HEK293T (cell line): ENCODE results near the gene MAPK9.

ENCODE experiments used
- BHLHE40 ChIP-seq: fragments of 450-650 bp; IDR thresholded peaks from 2 replicates; pipeline ENCODE4 v1.6.1; 2016; ENCODE audit warnings: mild to moderate bottlenecking, moderate library complexity, borderline replicate concordance
- CTBP1 ChIP-seq: fragments of 450-650 bp; IDR thresholded peaks from 2 replicates; pipeline ENCODE4 v1.6.1; 2016; ENCODE audit warnings: borderline replicate concordance
- ELF4 ChIP-seq: fragments of 450-650 bp; IDR thresholded peaks from 2 replicates; pipeline ENCODE4 v1.6.1; 2017; ENCODE audit warnings: antibody characterized with exemption
- FOXA1 ChIP-seq: fragments of 450-650 bp; IDR thresholded peaks from 2 replicates; pipeline ENCODE4 v1.6.1; 2016; ENCODE audit warnings: mild to moderate bottlenecking
- FOXK2 ChIP-seq: fragments of 450-650 bp; IDR thresholded peaks from 2 replicates; pipeline ENCODE4 v1.6.1; 2016; ENCODE audit warnings: mild to moderate bottlenecking
- FOXM1 ChIP-seq: fragments of 450-650 bp; IDR thresholded peaks from 2 replicates; pipeline ENCODE4 v1.6.1; 2017; ENCODE audit warnings: mild to moderate bottlenecking, borderline replicate concordance
- HDGF ChIP-seq: fragments of 450-650 bp; IDR thresholded peaks from 2 replicates; pipeline ENCODE4 v1.6.1; 2017; ENCODE audit warnings: antibody characterized with exemption, borderline replicate concordance
- L3MBTL2 ChIP-seq: fragments of 450-650 bp; conservative IDR thresholded peaks from 2 replicates; pipeline ENCODE4 v1.6.1; 2016; ENCODE audit warnings: mild to moderate bottlenecking
- LEF1 ChIP-seq: fragments of 450-650 bp; IDR thresholded peaks from 2 replicates; pipeline ENCODE4 v1.6.1; 2017; ENCODE audit warnings: mild to moderate bottlenecking, borderline replicate concordance
- NFRKB ChIP-seq: fragments of 450-650 bp; IDR thresholded peaks from 2 replicates; pipeline ENCODE4 v1.6.1; 2016; ENCODE audit warnings: mild to moderate bottlenecking, moderate library complexity
- PKNOX1 ChIP-seq: fragments of 450-650 bp; IDR thresholded peaks from 2 replicates; pipeline ENCODE4 v1.6.1; 2016
- SP1 ChIP-seq: fragments of 450-650 bp; IDR thresholded peaks from 2 replicates; pipeline ENCODE4 v1.6.1; 2017
- SUZ12 ChIP-seq: fragments of 450-650 bp; IDR thresholded peaks from 2 replicates; pipeline ENCODE4 v1.6.1; 2016; ENCODE audit warnings: mild to moderate bottlenecking
- TARDBP ChIP-seq: fragments of 450-650 bp; IDR thresholded peaks from 2 replicates; pipeline ENCODE4 v1.6.1; 2016

DNA sequence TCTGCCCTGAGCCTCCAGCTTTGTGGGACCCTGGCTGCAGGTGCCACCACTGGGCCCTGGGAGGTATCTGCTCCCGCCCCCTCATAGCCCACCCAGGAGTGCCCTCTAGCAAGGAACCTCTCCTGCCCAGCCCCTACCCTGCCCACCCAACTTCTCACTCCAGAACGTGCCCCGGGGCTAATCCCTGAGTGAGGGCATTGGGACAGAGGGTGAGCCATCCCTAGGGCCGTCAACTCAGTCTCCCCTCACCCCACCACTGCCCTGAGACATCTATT is 80.2 kb downstream of the MAPK9 start:
- TF ChIP-seq SP1 (no peak), CTBP1 (no peak), NFRKB (no peak), SUZ12 (no peak), L3MBTL2 (no peak), LEF1 (no peak), PKNOX1 (no peak), ELF4 (no peak), FOXM1 (no peak), HDGF (no peak), FOXA1 (no peak), BHLHE40 (no peak), TARDBP (no peak), FOXK2 (no peak)
